Peyer's patch (tissue), 4 donors: ENCODE results near the gene SCFD2. TPM values are rescaled to one million over a fixed set of nuclear protein-coding genes. Genes with fewer than 3 reads are reported as not detected.

ENCODE experiments used
- DNase-seq, 3 donors: peaks; one replicate each; pipeline ENCODE4 v3.0.0-alpha.2; 2017 to 2019
- H3K27ac ChIP-seq, 4 donors: fragments of 200-600 bp; sonication (generic); one replicate each; pipeline ENCODE4 v1.5.1; 2016 to 2019
- H3K27me3 ChIP-seq, 2 donors: fragments of 200-600 bp; sonication (generic); one replicate each; pipeline ENCODE4 v1.5.1; 2019
- H3K36me3 ChIP-seq, 3 donors: fragments of 200-600 bp; sonication (generic); one replicate each; pipeline ENCODE4 v1.5.1; 2016 to 2019
- H3K4me1 ChIP-seq, 4 donors: fragments of 200-600 bp; sonication (generic); one replicate each; pipeline ENCODE4 v1.5.1; 2016 to 2019
- H3K4me3 ChIP-seq, 4 donors: fragments of 200-600 bp; sonication (generic); 1 replicate in 3 of 4; 2 replicates in 1 of 4; pipeline ENCODE4 v1.5.1; 2016 to 2019; ENCODE audit warnings: mild to moderate bottlenecking in 1 of 4
- H3K9me3 ChIP-seq, 4 donors: fragments of 200-600 bp; sonication (generic); one replicate each; pipeline ENCODE4 v1.5.1; 2016 to 2019; ENCODE audit warnings: mild to moderate bottlenecking in 1 of 4
- CTCF ChIP-seq, 6 experiments: fragments of 450-650 bp in 4 of 6; fragments of 200-600 bp in 2 of 6; sonication (generic) in 1 of 6; IDR thresholded peaks; one replicate each; pipeline ENCODE4 v1.5.1; 2017 to 2019; ENCODE audit warnings: antibody characterized with exemption in 6 of 6, mild to moderate bottlenecking in 3 of 6, moderate library complexity in 1 of 6
- POLR2A ChIP-seq, 2 donors: fragments of 450-650 bp; IDR thresholded peaks; one replicate each; pipeline ENCODE4 v1.5.1; 2017; ENCODE audit warnings: antibody characterized with exemption in 2 of 2, mild to moderate bottlenecking in 2 of 2, moderate library complexity in 2 of 2
- total RNA-seq, 4 donors: library from RNA; depleted of rRNA; stranded (reverse); fragments of >200 nt; gene quantifications; one replicate each; pipeline ENCODE4 v1.1.0, GENCODE V29; 2016

Gene SCFD2
- total RNA-seq, 4 donors from 2014 or later: 17.3 to 165 (median 30.1) TPM

DNA sequence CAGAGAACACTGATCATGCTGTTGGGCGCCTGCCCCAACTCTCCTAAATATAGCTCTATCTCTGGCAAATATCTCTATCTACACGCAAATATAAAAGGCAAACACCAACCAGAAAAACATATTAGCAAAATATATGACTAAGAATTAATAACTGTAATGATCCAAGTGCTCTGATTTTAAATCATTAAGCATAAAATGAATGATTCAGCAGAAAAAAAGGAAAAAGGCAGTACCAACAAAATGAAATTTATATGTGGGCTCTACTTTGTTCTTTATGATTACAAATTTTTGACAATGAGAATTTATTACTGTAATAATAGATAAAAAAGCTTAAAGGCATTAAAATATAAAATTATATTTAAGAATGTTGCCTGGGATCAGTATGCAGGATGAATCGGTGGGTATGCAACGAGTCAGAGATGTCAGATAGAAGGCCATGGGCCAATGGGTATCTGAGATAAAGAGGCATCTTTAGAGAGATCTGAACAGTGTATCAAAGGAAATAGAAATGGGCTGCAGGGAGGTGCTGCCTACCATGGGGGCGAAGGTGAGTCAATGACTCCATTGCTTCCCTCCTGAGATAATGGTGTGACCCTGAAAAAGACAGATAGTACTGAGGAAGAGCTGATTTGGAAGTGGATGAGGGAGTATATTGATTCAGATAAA is 234.8 kb downstream of the SCFD2 start:
- H3K27ac ChIP-seq: no peak overlapping the region
- H3K4me1 ChIP-seq: no peaks in the 10 kb centered on the region
- no peaks in the 10 kb centered on the region for H3K36me3 ChIP-seq
- no peak for TF ChIP-seq CTCF (IDR thresholded peaks at IDR 0.05)
- H3K27me3 ChIP-seq: no peaks in the 10 kb centered on the region
- no peaks in the 10 kb centered on the region for H3K9me3 ChIP-seq
- DNase-seq: no peak
- no peak overlapping the region for H3K4me3 ChIP-seq

- Histone ChIP-seq H3K4me1 (no peaks in the 10 kb centered on the region), H3K4me3 (no peak overlapping the region), H3K36me3 (no peaks in the 10 kb centered on the region), H3K27me3 (no peaks in the 10 kb centered on the region), H3K27ac (no peak overlapping the region), H3K9me3 (no peaks in the 10 kb centered on the region)
- TF ChIP-seq POLR2A (IDR thresholded peaks at IDR 0.05) (no peak), CTCF (IDR thresholded peaks at IDR 0.05) (no peak)
- DNase-seq: no peak
Observed at GRCh38 chr4:53128706-53129357, 237.0 kb downstream of the SCFD2 start.

GRCh38 chr4:53128231-53128630 is 237.6 kb downstream of the SCFD2 start:
- Histone ChIP-seq H3K36me3 (no peaks in the 10 kb centered on the region), H3K4me1 (no peaks in the 10 kb centered on the region), H3K9me3 (no peaks in the 10 kb centered on the region), H3K4me3 (no peak overlapping the region), H3K27me3 (no peaks in the 10 kb centered on the region), H3K27ac (no peak overlapping the region)
- no peak for TF ChIP-seq CTCF (IDR thresholded peaks at IDR 0.05)
- no peak for TF ChIP-seq POLR2A (IDR thresholded peaks at IDR 0.05)
- no peak for DNase-seq

DNA sequence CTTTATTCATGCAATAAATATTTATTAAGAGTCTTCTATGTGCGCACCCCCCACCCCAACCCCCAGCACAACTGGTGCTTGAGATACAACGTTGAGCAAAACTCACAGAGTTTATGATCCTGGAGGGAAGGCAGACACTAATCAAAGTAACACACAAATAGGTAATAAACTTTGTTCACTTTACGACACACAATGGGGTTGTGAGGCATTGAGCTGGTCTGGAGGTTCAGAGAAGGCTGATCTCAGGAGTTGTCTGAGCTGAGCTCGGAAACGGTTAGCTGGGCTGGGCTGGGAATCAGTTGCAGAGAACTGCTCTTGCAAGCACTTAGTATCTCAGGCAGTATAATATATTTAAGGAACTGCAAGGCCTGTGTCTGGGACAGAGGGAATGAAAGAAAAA is 238.5 kb downstream of the SCFD2 start:
- Histone ChIP-seq H3K36me3 (no peaks in the 10 kb centered on the region), H3K27ac (no peak overlapping the region), H3K27me3 (no peaks in the 10 kb centered on the region), H3K4me3 (no peak overlapping the region), H3K4me1 (no peaks in the 10 kb centered on the region), H3K9me3 (no peaks in the 10 kb centered on the region)
- TF ChIP-seq CTCF (IDR thresholded peaks at IDR 0.05) (no peak), POLR2A (IDR thresholded peaks at IDR 0.05) (no peak)
- no peak for DNase-seq

DNA sequence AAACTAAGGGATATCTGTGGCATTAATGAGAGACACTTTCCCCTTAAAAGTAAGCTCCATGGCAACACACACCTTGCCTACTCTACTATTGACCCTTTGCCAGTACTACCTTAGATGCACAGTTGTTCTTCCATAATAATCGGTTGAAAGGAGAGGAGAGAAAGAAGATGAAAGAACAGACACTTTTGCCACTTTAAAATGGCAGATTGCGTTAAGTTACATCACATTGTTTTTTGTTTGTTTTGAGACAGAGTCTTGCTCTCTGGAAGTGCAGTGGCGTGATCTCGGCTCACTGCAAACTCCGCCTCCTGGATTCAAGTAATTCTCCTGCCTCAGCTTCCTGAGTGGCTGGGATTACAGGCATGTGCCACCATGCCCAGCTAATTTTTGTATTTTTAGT is 239.8 kb downstream of the SCFD2 start:
- Histone ChIP-seq H3K9me3 (no peaks in the 10 kb centered on the region), H3K4me3 (no peak overlapping the region), H3K27me3 (no peaks in the 10 kb centered on the region), H3K4me1 (no peaks in the 10 kb centered on the region), H3K36me3 (no peaks in the 10 kb centered on the region), H3K27ac (no peak overlapping the region)
- no peak for DNase-seq
- no peak for TF ChIP-seq CTCF (IDR thresholded peaks at IDR 0.05)
- no peak for TF ChIP-seq POLR2A (IDR thresholded peaks at IDR 0.05)
